ENCODE results near the gene ZNF493.

DNA sequence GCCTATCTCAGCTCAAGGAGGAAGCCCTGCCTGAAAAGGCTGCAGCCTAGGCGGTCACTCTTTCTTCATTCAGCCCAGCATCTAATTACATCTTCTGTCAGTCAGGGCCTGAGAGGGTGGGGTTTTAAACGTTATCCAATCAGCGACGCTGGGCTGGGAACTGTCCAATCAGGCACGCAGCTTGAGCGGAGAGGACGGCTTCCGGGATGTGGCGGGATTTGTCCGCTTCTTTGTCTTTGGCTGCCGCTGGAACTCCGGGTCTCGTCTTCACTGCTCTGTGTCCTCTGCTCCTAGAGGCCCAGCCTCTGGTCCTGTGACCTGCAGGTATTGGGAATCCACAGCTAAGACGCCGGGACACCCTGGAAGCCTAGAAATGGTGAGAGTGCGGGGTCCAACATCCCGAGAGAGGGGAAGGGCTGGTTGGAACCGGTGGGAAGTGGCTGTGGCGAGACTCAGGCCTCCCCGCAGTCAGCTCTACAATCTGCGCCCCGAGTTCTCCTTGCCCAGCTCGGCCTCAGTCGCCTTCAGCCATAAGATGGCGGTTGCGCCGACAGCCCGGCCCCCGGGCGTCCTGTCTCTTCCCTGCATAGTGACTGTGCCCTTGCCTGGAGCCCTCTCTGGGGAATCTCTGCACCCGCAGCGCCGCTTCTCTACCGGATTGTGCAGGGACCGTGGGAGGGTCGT is 38.0 kb upstream of the ZNF493 start, which contains the start of gene ZNF738:
- TF ChIP-seq, protein P1, sequence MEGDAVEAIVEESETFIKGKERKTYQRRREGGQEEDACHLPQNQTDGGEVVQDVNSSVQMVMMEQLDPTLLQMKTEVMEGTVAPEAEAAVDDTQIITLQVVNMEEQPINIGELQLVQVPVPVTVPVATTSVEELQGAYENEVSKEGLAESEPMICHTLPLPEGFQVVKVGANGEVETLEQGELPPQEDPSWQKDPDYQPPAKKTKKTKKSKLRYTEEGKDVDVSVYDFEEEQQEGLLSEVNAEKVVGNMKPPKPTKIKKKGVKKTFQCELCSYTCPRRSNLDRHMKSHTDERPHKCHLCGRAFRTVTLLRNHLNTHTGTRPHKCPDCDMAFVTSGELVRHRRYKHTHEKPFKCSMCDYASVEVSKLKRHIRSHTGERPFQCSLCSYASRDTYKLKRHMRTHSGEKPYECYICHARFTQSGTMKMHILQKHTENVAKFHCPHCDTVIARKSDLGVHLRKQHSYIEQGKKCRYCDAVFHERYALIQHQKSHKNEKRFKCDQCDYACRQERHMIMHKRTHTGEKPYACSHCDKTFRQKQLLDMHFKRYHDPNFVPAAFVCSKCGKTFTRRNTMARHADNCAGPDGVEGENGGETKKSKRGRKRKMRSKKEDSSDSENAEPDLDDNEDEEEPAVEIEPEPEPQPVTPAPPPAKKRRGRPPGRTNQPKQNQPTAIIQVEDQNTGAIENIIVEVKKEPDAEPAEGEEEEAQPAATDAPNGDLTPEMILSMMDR (IDR thresholded peaks at IDR 0.05): no peak
- peak in 2 of 3 donors; percentile 43 to 45 for TF ChIP-seq POLR2AphosphoS5 (IDR thresholded peaks at IDR 0.05)
- no peak for TF ChIP-seq POLR2A (IDR thresholded peaks at IDR 0.05)

Data from stomach (tissue), 4 donors.